Esophagus squamous epithelium (tissue), 5 donors: ENCODE results near the gene GLIS1. TPM values are rescaled to one million over a fixed set of nuclear protein-coding genes. Genes with fewer than 3 reads are reported as not detected.

ENCODE experiments used
- DNase-seq: peaks from one replicate; lab custom pipeline; 2025; lab: John Stamatoyannopoulos, UW
- H3K27ac ChIP-seq, 4 donors: fragments of 200-600 bp; sonication (generic); one replicate each; pipeline ENCODE4 v1.5.1; 2016 to 2019; ENCODE audit warnings: mild to moderate bottlenecking in 1 of 4
- H3K27me3 ChIP-seq, 4 donors: fragments of 200-600 bp; sonication (generic); 1 replicate in 3 of 4; 2 replicates in 1 of 4; pipeline versions ENCODE4 v1.5.1 to v1.6.0; 2017 to 2021; ENCODE audit warnings: antibody characterized with exemption in 1 of 4
- H3K36me3 ChIP-seq, 3 donors: fragments of 200-600 bp; sonication (generic); one replicate each; pipeline ENCODE4 v1.5.1; 2016 to 2019
- H3K4me1 ChIP-seq, 3 donors: fragments of 200-600 bp; sonication (generic); one replicate each; pipeline ENCODE4 v1.5.1; 2017 to 2019
- H3K4me3 ChIP-seq, 4 donors: fragments of 200-600 bp; sonication (generic); 1 replicate in 3 of 4; 2 replicates in 1 of 4; pipeline ENCODE4 v1.5.1; 2016 to 2019; ENCODE audit warnings: mild to moderate bottlenecking in 2 of 4, moderate library complexity in 1 of 4
- H3K9me3 ChIP-seq, 3 donors: fragments of 200-600 bp; sonication (generic); one replicate each; pipeline ENCODE4 v1.5.1; 2016 to 2019
- POLR2A ChIP-seq, 4 donors: fragments of 450-650 bp; IDR thresholded peaks; one replicate each; pipeline ENCODE4 v1.6.1; 2017; ENCODE audit warnings: antibody characterized with exemption in 4 of 4, mild to moderate bottlenecking in 4 of 4, moderate library complexity in 3 of 4
- WGBS, 2 donors: methylation state at CpG; one replicate each; pipeline ENCODE4 v1.1.5; 2018; 5-methylcytosine and 5-hydroxymethylcytosine counted together
- intact Hi-C: fragments of 100-400 bp; cut with DNase I; formaldehyde crosslinking; loops from one replicate; pipeline ENCODE4 v1.15.0; 2022
- total RNA-seq, 4 donors: library from RNA; depleted of rRNA; stranded (reverse); fragments of >200 nt; gene quantifications; one replicate each; pipeline ENCODE4 v1.1.0, GENCODE V29; 2016
- TF ChIP-seq, protein P1 (sequence below), 6 experiments: fragments of 450-650 bp in 4 of 6; fragments of 200-600 bp in 2 of 6; sonication (generic) in 2 of 6; IDR thresholded peaks; one replicate each; pipeline ENCODE4 v1.5.1; 2016 to 2019; ENCODE audit warnings: antibody characterized with exemption in 6 of 6, mild to moderate bottlenecking in 4 of 6, moderate library complexity in 4 of 6
- donor health status: DM: yes; HTN: yes; CAD: no.

GLIS1 gene
- total RNA-seq, 4 donors from 2014 or later: 0.57 TPM; not detected in 3

GRCh38 chr1:53572815-53573173, 166.2 kb downstream of the GLIS1 start:
- Histone ChIP-seq H3K4me1 (peaks cover 0 to 23% (median 11%) of the 10 kb centered on the region in 3 donors), H3K9me3 (no peaks in the 10 kb centered on the region), H3K36me3 (no peaks in the 10 kb centered on the region), H3K27ac (peak overlapping the region in 2 of 4 donors; percentile 43 to 51), H3K27me3 (no peaks in the 10 kb centered on the region), H3K4me3 (no peak overlapping the region)
- TF ChIP-seq POLR2A (IDR thresholded peaks at IDR 0.05): no peak
- intact Hi-C loops: no loop called here
- DNase-seq: no peak
- WGBS, 2 donors: 30% methylated on average over 2 of the region's 3 CpGs; no CpG with 5 or more reads in 1 of the 2 donors

DNA sequence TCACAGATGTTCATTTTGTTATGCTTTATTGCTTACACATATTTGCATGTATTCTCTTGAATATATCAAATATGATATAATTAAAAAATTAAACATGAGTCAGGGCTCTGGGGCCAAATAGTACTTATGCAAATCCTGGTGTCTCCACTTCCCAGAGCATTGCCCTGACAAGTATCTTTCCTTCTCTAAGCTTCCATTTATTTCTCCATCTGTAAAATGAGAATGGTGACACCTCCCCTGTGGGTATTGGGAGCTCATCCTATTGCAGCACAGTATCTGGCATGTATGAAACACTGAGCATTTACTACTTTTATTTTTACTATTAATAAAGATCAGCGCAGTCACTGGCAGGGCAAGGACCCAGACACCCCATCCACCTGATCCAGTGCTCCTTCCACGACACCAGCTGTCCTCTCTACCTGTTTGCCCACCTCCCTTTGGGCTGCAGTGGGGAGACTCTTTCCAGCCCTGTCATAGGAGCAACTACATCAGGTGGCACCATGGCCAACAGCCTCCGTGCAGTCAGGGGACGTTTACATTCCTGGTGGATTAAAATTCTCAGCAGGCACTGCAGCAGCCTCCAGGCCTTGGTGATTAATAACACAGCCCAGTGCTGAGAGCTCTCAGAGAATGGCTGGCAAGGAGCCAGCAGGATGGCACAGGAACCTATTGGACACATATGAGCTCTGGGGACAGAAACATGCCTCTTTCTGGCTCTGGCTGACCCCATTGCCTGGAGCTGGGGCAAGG, 166.7 kb downstream of the GLIS1 start:
- Histone ChIP-seq H3K36me3 (no peaks in the 10 kb centered on the region), H3K4me3 (no peak overlapping the region), H3K4me1 (peaks cover 0 to 23% (median 11%) of the 10 kb centered on the region in 3 donors), H3K27me3 (no peaks in the 10 kb centered on the region), H3K9me3 (peaks cover 0 to 3% (median 0%) of the 10 kb centered on the region in 3 donors), H3K27ac (peak overlapping the region in 3 of 4 donors; percentile 22 to 51 (median 43))
- intact Hi-C loops: no loop called here
- DNase-seq: no peak
- no peak for TF ChIP-seq POLR2A (IDR thresholded peaks at IDR 0.05)
- TF ChIP-seq, protein P1, sequence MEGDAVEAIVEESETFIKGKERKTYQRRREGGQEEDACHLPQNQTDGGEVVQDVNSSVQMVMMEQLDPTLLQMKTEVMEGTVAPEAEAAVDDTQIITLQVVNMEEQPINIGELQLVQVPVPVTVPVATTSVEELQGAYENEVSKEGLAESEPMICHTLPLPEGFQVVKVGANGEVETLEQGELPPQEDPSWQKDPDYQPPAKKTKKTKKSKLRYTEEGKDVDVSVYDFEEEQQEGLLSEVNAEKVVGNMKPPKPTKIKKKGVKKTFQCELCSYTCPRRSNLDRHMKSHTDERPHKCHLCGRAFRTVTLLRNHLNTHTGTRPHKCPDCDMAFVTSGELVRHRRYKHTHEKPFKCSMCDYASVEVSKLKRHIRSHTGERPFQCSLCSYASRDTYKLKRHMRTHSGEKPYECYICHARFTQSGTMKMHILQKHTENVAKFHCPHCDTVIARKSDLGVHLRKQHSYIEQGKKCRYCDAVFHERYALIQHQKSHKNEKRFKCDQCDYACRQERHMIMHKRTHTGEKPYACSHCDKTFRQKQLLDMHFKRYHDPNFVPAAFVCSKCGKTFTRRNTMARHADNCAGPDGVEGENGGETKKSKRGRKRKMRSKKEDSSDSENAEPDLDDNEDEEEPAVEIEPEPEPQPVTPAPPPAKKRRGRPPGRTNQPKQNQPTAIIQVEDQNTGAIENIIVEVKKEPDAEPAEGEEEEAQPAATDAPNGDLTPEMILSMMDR (IDR thresholded peaks at IDR 0.05): no peak
- WGBS, 2 donors: 36 to 43% methylated on average over 2 to 4 of the region's 4 CpGs

DNA sequence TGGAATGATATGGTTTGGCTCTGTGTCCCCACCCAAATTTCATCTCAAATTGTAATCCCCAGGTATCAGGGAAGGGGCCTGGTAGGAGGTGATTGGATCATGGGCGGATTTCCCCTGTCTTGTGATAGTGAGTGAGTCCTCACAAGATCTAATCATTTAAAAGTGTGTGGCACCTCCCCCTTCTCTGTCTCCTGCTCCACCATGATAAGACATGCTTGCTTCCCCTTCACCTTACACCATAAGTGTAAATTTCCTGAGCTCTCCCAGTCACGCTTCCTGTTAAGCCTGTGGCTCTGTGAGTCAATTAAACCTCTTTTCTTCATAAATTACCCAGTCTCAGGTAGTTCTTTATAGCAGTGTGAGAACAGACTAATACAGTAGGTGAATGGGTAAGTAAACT, 170.4 kb downstream of the GLIS1 start:
- WGBS, 2 donors: 82% methylated on average over 2 of the region's 2 CpGs
- Histone ChIP-seq H3K27ac (no peak overlapping the region), H3K4me3 (no peak overlapping the region), H3K27me3 (no peaks in the 10 kb centered on the region), H3K4me1 (peaks cover 0 to 23% (median 11%) of the 10 kb centered on the region in 3 donors), H3K36me3 (no peaks in the 10 kb centered on the region), H3K9me3 (peaks cover 0 to 3% (median 0%) of the 10 kb centered on the region in 3 donors)
- intact Hi-C loops: no loop called here
- DNase-seq: no peak
- TF ChIP-seq, protein P1 (IDR thresholded peaks at IDR 0.05): no peak
- TF ChIP-seq POLR2A (IDR thresholded peaks at IDR 0.05): no peak

GRCh38 chr1:53567851-53568250, 171.1 kb downstream of the GLIS1 start:
- intact Hi-C loops: no loop called here
- H3K36me3 ChIP-seq: no peaks in the 10 kb centered on the region
- WGBS, 2 donors: 97 to 100% methylated on average over 1 to 3 of the region's 3 CpGs
- TF ChIP-seq, protein P1 (IDR thresholded peaks at IDR 0.05): no peak
- no peak for TF ChIP-seq POLR2A (IDR thresholded peaks at IDR 0.05)
- peaks cover 0 to 3% (median 0%) of the 10 kb centered on the region in 3 donors for H3K9me3 ChIP-seq
- H3K4me1 ChIP-seq: peaks cover 0 to 17% (median 7%) of the 10 kb centered on the region in 3 donors
- DNase-seq: no peak
- H3K4me3 ChIP-seq: no peak overlapping the region
- H3K27ac ChIP-seq: no peak overlapping the region
- H3K27me3 ChIP-seq: no peaks in the 10 kb centered on the region

- no peak for DNase-seq
- H3K36me3 ChIP-seq: no peaks in the 10 kb centered on the region
- no peak for TF ChIP-seq POLR2A (IDR thresholded peaks at IDR 0.05)
- TF ChIP-seq, protein P1 (IDR thresholded peaks at IDR 0.05): no peak
- H3K4me1 ChIP-seq: peaks cover 0 to 13% (median 3%) of the 10 kb centered on the region in 3 donors
- H3K4me3 ChIP-seq: no peak overlapping the region
- peaks cover 0 to 3% (median 0%) of the 10 kb centered on the region in 3 donors for H3K9me3 ChIP-seq
- H3K27me3 ChIP-seq: no peaks in the 10 kb centered on the region
- 50 to 56% methylated on average over 3 of the region's 3 CpGs for WGBS, 2 donors
- H3K27ac ChIP-seq: no peak overlapping the region
- intact Hi-C loops: no loop called here
Observed at GRCh38 chr1:53567450-53567849, 171.5 kb downstream of the GLIS1 start.
